PFSK-1 (cell line): ENCODE measurements around the gene TOX2.

ENCODE experiments used
- FOXP2 ChIP-seq: optimal IDR thresholded peaks from 2 replicates; pipeline ENCODE3; 2011; ENCODE audit warnings: borderline replicate concordance, control low read depth, inconsistent platforms; ENCODE audit not compliant: insufficient read depth; ENCODE audit errors: extremely low read length, extremely low read depth
- POLR2AphosphoS5 ChIP-seq: IDR thresholded peaks from 2 replicates; pipeline ENCODE4 v1.6.1; 2012; ENCODE audit warnings: low read depth, mild to moderate bottlenecking, control low read depth, low read length, moderate library complexity
- SIN3A ChIP-seq: IDR thresholded peaks from 2 replicates; pipeline ENCODE4 v1.6.1; 2012; ENCODE audit warnings: mild to moderate bottlenecking, low read length, moderate library complexity, borderline replicate concordance; ENCODE audit not compliant: insufficient read depth
- TAF1 ChIP-seq: IDR thresholded peaks from 2 replicates; pipeline ENCODE4 v1.6.1; 2012; ENCODE audit warnings: low read length, control low read depth, borderline replicate concordance; ENCODE audit not compliant: insufficient read depth
- TF ChIP-seq, protein P1 (sequence below), 2 experiments: IDR thresholded peaks; 2 replicates each; pipeline versions ENCODE4 v1.6.1 to v1.8.0; 2011 to 2012; ENCODE audit warnings: low read depth in 2 of 2, low read length in 2 of 2, control low read depth in 1 of 2, inconsistent platforms in 1 of 2, mild to moderate bottlenecking in 1 of 2, moderate library complexity in 1 of 2; ENCODE audit not compliant: insufficient read depth in 1 of 2

DNA sequence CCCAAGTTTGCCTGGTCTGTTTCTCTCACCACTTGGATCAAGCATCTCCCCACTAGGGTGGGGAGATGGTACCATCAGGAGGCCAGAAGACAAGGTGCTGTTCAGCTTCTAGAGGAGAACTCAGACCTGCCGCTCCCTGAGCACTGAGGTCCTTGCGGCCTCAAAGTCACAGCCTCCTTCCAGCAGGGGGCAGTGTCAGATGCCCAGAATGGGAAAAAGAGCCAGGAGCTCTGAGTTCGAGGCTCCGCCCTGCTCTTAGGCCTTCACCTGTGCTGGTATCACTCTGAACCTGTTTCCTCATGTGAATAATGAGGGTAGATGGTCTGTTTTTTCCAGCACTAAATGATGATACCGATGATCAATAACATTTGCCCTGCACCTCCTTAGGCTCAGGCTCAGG is 68.7 kb downstream of the TOX2 start:
- no peak for TF ChIP-seq SIN3A
- TF ChIP-seq, protein P1, sequence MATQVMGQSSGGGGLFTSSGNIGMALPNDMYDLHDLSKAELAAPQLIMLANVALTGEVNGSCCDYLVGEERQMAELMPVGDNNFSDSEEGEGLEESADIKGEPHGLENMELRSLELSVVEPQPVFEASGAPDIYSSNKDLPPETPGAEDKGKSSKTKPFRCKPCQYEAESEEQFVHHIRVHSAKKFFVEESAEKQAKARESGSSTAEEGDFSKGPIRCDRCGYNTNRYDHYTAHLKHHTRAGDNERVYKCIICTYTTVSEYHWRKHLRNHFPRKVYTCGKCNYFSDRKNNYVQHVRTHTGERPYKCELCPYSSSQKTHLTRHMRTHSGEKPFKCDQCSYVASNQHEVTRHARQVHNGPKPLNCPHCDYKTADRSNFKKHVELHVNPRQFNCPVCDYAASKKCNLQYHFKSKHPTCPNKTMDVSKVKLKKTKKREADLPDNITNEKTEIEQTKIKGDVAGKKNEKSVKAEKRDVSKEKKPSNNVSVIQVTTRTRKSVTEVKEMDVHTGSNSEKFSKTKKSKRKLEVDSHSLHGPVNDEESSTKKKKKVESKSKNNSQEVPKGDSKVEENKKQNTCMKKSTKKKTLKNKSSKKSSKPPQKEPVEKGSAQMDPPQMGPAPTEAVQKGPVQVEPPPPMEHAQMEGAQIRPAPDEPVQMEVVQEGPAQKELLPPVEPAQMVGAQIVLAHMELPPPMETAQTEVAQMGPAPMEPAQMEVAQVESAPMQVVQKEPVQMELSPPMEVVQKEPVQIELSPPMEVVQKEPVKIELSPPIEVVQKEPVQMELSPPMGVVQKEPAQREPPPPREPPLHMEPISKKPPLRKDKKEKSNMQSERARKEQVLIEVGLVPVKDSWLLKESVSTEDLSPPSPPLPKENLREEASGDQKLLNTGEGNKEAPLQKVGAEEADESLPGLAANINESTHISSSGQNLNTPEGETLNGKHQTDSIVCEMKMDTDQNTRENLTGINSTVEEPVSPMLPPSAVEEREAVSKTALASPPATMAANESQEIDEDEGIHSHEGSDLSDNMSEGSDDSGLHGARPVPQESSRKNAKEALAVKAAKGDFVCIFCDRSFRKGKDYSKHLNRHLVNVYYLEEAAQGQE (IDR thresholded peaks at IDR 0.05; ENCODE audit: insufficient read depth in 1 of 2, low read depth in 2 of 2, low read length in 2 of 2): no peak
- no peak for TF ChIP-seq POLR2AphosphoS5
- no peak for TF ChIP-seq TAF1
- TF ChIP-seq FOXP2: no peak
